Kidney (tissue), 14 donors: Measurements from ENCODE around the gene CEP131. TPM values are rescaled to one million over a fixed set of nuclear protein-coding genes. Genes with fewer than 3 reads are reported as not detected.

Source experiments
- DNase-seq, 5 donors: peaks; one replicate each; pipeline ENCODE4 v3.0.0-alpha.2; 2013 to 2020
- FAIRE-seq: peaks from 2 replicates; lab custom pipeline; 2012; peaks lifted over from hg19 to GRCh38; lab: Jason Lieb, UNC
- H3K27ac ChIP-seq, 2 donors: one replicate each; pipeline ENCODE4 v1.7.0; 2013; ENCODE audit warnings: low read depth in 2 of 2, low read length in 2 of 2, inconsistent platforms in 1 of 2
- H3K27me3 ChIP-seq: one replicate; pipeline ENCODE4 v1.7.1; 2013; ENCODE audit warnings: low read length, inconsistent platforms; ENCODE audit not compliant: control insufficient read depth, insufficient read depth
- H3K36me3 ChIP-seq, 3 donors: one replicate each; pipeline versions ENCODE4 v1.7.0 to v1.7.1; 2013; ENCODE audit warnings: low read length in 3 of 3, control low read depth in 1 of 3, inconsistent platforms in 1 of 3; ENCODE audit not compliant: insufficient read depth in 3 of 3, control insufficient read depth in 2 of 3
- H3K4me1 ChIP-seq, 3 donors: one replicate each; pipeline versions ENCODE4 v1.7.0 to v1.7.1; 2013; ENCODE audit warnings: low read length in 3 of 3, inconsistent platforms in 1 of 3, low read depth in 1 of 3; ENCODE audit not compliant: control insufficient read depth in 2 of 3, insufficient read depth in 2 of 3
- H3K4me3 ChIP-seq, 3 donors: one replicate each; pipeline versions ENCODE4 v1.7.0 to v1.8.1; 2013; ENCODE audit warnings: low read length in 3 of 3, control low read depth in 1 of 3, inconsistent platforms in 1 of 3
- H3K9ac ChIP-seq, 3 donors: one replicate each; pipeline versions ENCODE4 v1.7.0 to v1.7.1; 2013; ENCODE audit warnings: low read length in 3 of 3, control low read depth in 1 of 3, inconsistent platforms in 1 of 3
- H3K9me3 ChIP-seq, 3 donors: one replicate each; pipeline versions ENCODE4 v1.7.0 to v1.7.1; 2013; ENCODE audit warnings: low read length in 3 of 3, control low read depth in 1 of 3, inconsistent platforms in 1 of 3; ENCODE audit not compliant: control insufficient read depth in 2 of 3, insufficient read depth in 1 of 3
- intact Hi-C: fragments of 100-400 bp; cut with DNase I; formaldehyde crosslinking; loops from one replicate; pipeline ENCODE4 v1.11.1; 2022
- polyA plus RNA-seq: library from polyadenylated mRNA; stranded (reverse); fragments of 350-450 nt; fragmentation: Illumina TruSeq; extraction: RNeasy Lipid Tissue Mini Kit (QIAGEN cat#74804); gene quantifications from one replicate; pipeline ENCODE4 v1.2.3, GENCODE V29; 2014; ENCODE audit warnings: low read depth, low replicate concordance; ENCODE audit not compliant: insufficient read depth
- total RNA-seq: library from RNA; stranded (reverse); fragmentation: NEBNext Ultra II Directional; extraction: Animal tissue kit (Norgen Biotek cat#: 25700); gene quantifications from one replicate; pipeline ENCODE4 v1.2.1, GENCODE V29; 2021
- TF ChIP-seq, protein P1 (sequence below): IDR thresholded peaks from 3 replicates; pipeline ENCODE4 v1.5.1; 2012; ENCODE audit warnings: mild to moderate bottlenecking, moderate library complexity, borderline replicate concordance; ENCODE audit not compliant: insufficient read depth; ENCODE audit errors: extremely low read depth
- donor health status: control.
- donor health status: control.
- donor health status: control.
- donor health status: control.
- donor health status: control.
- donor health status: DM: yes; HTN: yes; CAD: no.
- donor health status: Normal renal cell carcinoma (clear cell type).

The CEP131 gene
- total and polyA plus RNA-seq, 2 donors from 2014 or later = 6.9 to 7.5 TPM

DNA sequence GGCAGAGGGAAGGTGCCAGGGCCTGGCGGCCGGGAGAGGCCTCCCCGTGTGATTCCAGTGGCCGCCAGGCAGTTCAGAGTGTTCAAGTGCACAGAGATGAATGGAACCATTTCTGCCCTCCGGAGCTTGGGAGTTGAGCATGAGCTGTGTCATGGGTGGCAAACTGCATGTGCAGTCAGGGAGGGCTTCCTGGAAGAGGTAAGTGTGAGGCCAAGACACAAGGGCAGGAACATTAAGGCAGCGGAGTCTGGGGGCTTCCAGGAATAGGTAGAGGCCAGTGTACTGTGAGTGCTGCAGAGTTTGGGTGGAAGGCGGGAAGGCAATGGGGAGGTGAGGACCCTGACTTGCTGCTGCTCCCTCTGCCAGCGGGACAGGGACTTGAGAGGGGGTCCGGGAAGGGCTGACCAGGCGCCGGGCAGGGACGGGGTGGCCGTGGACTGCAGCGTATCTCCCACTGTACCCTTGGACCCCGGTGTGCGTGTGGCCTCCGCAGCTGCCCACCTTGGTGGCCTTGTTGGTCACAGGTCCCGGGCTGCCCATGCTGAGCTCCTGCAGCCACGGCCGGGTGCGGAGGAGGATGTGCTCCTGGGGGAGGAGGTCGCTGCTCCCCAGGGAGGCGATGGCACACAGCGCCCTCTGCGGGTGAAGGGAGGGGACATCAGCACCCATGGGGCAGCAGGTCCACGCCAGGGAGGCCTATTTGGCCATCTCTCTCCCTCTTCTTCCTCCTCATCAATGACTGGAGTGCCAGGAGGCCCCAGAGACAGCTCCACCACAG lies 7.5 kb upstream of the CEP131 start:
- H3K9me3 ChIP-seq = no peaks in the 10 kb centered on the region
- no peak overlapping the region for H3K4me3 ChIP-seq
- FAIRE-seq (no peak), DNase-seq (peak in 1 of 5 donors; percentile 78)
- intact Hi-C loops = no loop called here
- no peaks in the 10 kb centered on the region for H3K27me3 ChIP-seq
- H3K9ac ChIP-seq = no peak overlapping the region
- no peaks in the 10 kb centered on the region for H3K4me1 ChIP-seq
- peaks cover 5 to 10% (median 5%) of the 10 kb centered on the region in 3 donors for H3K36me3 ChIP-seq
- H3K27ac ChIP-seq = no peak overlapping the region
- TF ChIP-seq, protein P1, sequence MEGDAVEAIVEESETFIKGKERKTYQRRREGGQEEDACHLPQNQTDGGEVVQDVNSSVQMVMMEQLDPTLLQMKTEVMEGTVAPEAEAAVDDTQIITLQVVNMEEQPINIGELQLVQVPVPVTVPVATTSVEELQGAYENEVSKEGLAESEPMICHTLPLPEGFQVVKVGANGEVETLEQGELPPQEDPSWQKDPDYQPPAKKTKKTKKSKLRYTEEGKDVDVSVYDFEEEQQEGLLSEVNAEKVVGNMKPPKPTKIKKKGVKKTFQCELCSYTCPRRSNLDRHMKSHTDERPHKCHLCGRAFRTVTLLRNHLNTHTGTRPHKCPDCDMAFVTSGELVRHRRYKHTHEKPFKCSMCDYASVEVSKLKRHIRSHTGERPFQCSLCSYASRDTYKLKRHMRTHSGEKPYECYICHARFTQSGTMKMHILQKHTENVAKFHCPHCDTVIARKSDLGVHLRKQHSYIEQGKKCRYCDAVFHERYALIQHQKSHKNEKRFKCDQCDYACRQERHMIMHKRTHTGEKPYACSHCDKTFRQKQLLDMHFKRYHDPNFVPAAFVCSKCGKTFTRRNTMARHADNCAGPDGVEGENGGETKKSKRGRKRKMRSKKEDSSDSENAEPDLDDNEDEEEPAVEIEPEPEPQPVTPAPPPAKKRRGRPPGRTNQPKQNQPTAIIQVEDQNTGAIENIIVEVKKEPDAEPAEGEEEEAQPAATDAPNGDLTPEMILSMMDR = no peak

DNA sequence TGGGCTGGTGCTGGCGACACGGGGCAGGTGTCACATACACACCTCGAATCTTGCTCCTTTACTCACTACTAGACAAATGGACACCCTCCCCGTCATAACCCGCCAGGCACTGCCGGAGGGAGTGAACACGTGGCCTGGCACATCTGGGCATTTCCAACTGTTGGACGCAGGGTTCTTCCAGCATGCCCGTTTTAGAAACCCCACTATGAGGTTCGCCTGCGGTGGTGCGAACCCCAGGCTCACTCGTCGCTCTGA lies 6.8 kb upstream of the CEP131 start:
- H3K9me3 ChIP-seq = no peaks in the 10 kb centered on the region
- H3K4me1 ChIP-seq = no peaks in the 10 kb centered on the region
- H3K9ac ChIP-seq = no peak overlapping the region
- FAIRE-seq (no peak), DNase-seq (no peak)
- no peak overlapping the region for H3K27ac ChIP-seq
- intact Hi-C loops = no loop called here
- peaks cover 5 to 10% (median 5%) of the 10 kb centered on the region in 3 donors for H3K36me3 ChIP-seq
- H3K27me3 ChIP-seq = no peaks in the 10 kb centered on the region
- TF ChIP-seq, protein P1 = no peak
- no peak overlapping the region for H3K4me3 ChIP-seq

DNA sequence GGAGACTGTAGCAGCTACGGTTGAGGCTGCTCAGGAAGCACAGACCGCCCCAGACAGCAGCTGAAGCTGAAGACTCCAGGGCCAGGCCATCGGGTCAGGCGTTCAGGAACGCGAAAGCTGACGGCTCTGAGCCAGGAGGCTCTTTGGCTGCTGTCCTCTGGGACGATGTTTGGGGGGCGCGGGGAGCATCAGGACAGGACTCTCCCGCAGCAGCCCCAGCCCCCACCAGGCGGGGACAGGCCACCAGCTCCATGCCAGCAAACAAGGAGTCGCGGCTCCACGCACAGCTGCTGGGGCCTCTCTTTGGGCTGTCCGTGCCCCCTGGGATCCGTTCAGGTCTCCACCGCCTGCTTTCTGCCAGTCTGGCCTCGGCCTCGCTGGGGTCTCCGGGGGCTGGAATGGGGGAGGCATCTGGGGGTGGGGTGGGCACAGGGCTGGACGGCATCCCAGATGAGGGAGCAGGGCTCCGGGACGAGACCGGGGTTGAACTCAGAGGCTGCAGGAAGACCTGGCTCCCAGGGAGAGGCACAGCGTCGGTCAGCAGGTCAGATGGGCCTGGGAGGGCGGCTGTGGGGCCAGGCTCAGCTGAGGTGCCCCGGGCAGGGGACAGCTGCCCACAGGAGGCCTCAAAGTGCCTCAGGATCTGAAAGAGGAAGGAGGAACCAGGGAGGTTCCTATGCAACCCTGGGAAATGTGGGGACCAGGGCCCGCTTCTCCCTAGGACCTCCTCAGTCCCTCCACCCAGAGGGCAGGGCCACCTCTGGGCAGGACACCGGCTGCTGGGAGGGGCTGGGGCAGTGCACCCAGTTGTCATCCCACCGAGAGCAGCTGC lies 6.3 kb upstream of the CEP131 start:
- TF ChIP-seq, protein P1 = no peak
- Histone ChIP-seq H3K27ac (no peak overlapping the region), H3K27me3 (no peaks in the 10 kb centered on the region), H3K4me1 (no peaks in the 10 kb centered on the region), H3K36me3 (peaks cover 5 to 10% (median 5%) of the 10 kb centered on the region in 3 donors), H3K4me3 (no peak overlapping the region), H3K9ac (no peak overlapping the region), H3K9me3 (no peaks in the 10 kb centered on the region)
- DNase-seq (no peak), FAIRE-seq (no peak)
- intact Hi-C loops = no loop called here
